Esophagus mucosa (tissue), 1 donor: ENCODE data around the gene DBNL. TPM values are rescaled to one million over a fixed set of nuclear protein-coding genes. Genes with fewer than 3 reads are reported as not detected.
A peak's percentile ranks its signal among the peaks of the same experiment; 100 is the strongest.
"Not testable (repeated sequence)": the region's sequence is repeated elsewhere in the genome, so short reads cannot be mapped to it uniquely, and the experiment has no call there.

Experiments used
- ATAC-seq: fragments of 200-7000 bp; cut with Tn5 transposase; one replicate; pipeline ENCODE4 v1.9.1; 2020
- total RNA-seq: library from RNA; stranded (reverse); gene quantifications from one replicate; pipeline ENCODE4 v1.2.4, GENCODE V29; 2023
- donor health status: DM: yes; HTN: yes; CAD: no.

DBNL gene
- total RNA-seq, result 157 TPM

DNA sequence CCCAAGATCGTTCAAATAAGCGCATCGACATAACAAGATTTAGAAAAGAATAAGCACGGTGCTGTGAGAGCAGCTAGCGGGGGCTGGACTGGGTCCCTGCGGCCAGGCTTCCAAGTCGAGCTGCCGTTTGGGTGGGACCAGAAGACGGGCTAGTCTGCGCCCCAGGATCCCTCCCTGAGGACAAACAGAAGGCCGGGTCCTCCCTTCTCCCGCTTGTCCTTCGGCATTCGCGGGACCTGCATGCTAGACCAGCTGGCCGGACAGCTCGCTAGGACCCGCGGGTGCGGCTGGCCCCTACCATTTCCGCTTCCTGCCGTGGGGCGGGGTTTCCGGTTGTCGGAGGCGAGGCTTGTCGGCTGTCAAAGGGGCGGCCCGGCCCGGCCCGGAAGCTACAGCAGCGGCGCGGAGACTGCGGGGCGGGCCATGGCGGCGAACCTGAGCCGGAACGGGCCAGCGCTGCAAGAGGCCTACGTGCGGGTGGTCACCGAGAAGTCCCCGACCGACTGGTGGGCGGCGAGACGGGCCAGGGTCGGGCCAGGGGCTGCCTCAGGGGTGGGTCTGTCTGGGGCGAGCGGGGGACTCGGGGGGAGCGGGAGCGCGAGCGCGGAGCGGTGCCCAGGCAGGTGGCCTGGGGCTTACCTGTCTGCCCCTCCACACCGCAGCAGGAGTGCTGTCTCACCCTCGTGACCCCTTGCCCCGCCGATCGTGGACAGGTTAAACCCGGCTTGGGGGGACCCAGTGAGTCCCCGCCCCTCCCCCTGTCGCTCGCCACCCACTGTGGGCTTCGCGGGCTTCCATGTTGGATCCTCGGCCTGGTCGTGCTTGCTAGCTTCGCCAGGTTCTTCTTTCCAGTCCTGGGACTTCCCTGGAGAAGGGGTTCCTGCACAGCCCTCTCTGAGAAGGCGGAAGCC lies at the start of gene DBNL:
DBNL (plus strand) TSS at position 388 of the 911 bp plus-strand sequence; CDS start at position 424, 36 bp downstream.
- ATAC-seq, result peak; percentile 79

DNA sequence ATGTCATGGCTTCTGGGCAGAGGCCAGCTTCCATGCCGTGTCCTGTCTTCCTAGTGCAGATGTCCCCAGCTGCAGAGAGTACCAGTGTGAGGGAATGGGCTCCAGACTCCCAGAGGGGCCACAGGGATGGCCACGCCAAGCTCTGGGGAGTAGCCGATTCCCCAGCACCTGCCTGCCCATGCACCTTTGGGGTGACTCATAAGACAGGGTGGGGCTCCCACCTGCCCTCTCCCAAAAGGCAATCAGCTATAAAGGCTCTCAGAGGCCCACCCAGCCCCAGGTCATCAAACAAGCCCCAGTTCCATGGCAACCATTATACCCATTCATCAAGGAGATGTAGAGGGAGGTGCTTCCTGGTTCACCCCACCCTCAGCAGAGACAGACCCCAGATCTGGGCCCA lies 47.0 kb upstream of the DBNL start, which contains the start of gene SPDYE1:
SPDYE1 (plus strand) TSS at position 366 of the 400 bp plus-strand sequence. CDS start 2,053 bp downstream, outside the sequence.
- peak; percentile 85 for ATAC-seq

DNA sequence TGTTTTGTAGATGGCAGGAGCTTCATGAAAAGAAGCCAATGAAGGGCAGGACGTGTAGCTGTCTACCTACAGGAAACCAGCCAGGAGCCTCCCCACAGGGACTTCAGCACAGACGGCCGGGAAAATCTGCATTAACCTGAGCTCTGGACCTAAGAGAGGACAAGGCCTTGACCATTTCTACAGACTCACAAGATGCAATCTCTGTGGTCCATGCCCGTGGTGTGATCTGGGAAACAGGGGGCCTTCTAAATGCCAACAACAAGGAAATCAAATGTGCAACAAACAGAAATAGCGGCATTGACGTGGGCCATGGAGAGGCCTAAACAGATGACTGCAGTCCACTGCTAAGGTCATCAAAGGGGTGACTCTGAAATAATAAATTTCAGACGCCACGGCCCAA lies 32.4 kb upstream of the DBNL start:
- not testable (repeated sequence) for ATAC-seq

DNA sequence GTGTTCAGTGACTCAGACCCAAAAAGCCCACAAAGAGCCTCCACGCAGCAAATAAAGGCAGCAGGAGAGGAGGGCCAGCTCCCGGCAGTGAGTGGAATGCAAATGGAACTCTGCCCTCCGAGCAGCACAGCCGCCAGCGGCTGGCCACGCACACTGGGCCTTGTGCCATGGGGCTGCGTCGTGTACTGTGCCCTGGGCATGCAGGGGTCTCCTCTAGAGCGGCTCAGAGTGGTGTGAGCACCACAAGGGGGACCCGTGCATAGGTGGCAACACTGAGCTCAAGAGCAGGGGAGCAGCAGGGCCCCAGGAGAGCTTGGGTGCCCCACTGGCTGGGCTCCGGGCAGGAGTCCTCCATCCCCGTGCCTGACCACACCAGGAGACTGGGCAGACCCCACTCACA lies 29.4 kb upstream of the DBNL start:
- not testable (repeated sequence) for ATAC-seq

DNA sequence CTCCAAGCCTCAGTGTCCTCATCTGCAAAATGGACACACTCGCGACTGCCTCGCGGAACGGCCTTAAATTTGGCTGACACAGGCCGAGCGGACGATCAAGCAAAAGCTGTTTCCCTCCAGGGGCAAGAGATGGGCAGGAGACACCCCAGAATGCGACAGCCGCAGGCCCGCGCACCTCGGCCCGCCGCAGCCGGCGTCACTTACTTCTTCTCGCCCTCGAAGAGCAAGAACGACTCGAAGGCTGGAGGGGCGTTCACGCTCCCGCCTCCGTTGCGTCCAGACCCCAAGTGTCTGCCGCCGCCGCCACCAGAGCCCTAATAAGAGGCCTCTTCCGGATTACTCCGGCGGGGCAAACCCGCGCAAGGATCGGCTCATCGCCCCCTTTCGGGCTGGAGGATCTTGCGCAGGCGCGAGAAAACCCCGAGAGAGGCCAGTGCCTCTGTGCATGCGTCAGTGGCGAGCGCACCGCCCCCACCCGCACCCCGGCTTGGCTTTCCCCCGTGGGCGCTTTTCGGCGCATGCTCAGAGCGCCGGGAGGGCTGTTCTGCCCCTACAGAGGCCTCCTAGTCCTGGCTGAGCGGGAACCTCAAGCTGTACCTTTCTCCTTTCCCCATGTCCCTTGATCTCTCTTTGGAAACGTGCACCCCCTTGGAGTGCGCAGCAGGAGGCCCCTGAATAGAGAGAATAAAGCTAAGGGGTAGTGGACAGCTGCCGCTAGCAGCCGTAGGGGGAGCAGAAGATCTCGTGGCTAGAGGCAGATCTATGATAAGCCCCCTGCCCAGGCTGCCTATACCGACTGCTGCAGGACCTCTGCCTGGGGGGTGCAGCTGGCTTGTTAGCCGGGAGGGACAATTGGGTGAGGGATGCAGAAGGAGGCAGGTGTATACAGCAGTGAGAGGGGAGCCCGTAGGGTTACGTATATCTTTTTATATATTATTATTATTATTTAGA lies 25.4 kb upstream of the DBNL start:
- ATAC-seq, result peak; percentile 96

DNA sequence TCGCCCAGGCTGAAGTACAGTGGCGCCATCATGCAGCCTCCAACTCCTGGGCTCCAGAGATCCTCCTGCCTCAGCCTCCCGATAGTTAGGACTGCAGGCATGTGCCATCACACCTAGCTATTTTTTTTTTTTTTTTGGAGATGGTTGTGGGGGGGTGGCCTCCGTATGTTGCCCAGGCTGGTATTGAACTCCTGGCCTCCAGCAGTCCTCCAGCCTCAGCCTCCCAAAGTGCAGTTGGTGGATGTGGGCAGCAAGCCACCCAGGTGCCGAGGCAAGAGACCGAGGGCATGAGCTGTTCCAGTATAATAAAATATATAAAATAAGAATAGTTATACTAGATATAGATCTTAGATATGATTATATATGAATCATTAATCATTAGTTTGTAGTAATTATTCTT lies 24.7 kb upstream of the DBNL start:
- not testable (repeated sequence) for ATAC-seq

DNA sequence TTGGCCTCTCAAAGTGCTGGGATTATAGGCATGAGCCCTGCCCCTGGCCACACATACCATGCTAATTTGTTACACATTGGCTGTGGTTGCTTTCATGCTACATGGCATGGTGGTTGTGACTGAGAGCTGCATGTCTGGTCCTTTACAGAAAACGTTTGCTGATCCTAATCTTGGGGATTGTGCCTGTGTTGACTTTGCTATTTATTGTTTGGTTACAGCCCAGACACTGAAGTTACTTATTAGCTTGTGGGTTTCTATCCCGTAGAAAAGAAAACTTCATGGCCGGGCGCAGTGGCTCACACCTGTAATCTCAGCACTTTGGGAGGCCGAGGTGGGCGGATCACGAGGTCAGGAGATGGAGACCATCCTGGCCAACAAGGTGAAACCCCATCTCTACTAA lies 22.4 kb upstream of the DBNL start:
- ATAC-seq, result not testable (repeated sequence)

DNA sequence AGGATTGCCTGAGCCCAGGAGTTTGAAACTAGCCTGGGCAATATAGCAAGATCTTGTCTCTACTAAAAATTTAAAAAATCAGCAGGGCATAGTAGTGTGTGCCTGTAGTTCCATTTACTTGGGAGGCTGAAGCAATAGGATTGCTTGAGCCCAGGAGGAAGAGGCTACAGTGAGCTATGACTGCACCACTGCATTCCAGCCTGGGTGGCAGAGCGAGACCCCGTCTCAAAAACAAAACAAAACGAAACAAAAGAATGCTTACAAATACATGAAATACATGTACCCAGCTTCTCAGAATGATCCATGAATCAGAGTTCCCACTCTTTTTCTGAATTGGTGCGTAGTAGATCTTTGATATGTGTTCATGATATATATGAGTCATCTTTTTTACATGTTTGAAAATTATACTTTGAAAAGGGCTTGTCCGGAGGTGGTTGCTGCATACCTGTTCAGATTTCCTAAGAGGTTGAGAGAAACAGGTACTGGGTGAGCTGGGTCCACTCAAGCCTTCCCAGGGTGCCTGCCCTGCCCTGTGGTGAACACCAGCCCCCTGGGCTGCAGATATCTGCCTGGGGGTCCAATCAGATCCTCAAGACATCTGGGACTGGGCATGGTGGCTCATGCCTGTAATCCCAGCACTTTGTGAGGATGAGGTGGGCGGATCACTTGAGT lies 21.6 kb upstream of the DBNL start:
- peak; percentile 39 for ATAC-seq

DNA sequence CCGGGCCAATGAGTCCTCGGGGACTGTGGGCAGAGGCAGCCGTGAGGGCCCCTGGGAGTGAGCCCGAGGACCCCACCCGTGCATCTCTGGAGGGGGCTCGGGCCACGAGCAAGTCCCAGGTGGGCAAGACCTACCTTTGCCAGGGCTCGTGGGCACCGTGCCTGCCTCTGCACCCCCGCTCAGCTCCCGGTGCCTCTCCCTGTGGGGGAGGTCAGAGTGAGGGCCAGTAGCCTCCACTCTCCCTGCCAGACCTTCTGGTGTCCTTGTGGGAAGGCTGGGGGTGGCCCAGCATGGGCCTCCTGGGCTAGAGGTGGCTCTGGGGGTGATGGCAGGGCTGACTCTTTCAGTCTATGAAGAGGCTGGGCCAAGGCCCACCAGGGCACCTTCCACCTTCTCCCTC lies 15.1 kb upstream of the DBNL start:
- peak; percentile 5 for ATAC-seq

DNA sequence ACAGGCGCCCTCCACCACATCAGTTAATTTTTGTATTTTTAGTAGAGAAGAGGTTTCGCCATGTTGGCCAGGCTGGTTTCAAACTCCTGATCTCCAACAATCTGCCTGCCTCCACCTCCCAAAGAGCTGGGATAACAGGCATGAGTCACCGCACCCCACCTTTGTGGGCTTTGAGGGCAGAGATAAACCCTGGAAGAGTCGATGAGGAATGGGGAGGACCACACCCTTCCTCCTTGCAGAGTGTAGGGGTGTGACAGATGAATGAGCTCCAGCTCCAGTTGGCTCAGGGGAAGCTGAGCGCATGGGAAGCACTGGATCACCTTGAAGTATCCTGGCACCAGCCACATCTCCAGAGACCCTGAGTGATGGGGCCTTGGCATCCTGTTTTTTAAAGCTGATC lies 14.5 kb upstream of the DBNL start:
- peak; percentile 81 for ATAC-seq

DNA sequence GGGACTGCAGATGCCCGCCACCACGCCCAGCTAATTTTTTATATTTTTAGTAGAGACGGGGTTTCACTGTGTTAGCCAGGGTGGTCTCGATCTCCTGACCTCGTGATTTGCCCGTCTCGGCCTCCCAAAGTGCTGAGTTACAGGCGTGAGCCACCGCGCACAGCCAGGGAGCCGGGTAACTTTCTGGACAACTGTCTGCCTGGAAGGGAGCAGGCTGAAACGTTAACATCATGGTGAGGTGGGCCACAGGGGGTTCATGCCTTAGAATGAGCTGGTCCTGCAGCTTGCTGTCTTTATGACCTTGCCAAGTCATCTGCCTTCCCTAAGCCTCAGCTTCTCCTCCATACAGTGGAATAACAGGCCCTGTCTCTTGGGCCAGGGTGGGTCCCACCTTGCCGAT lies 13.2 kb upstream of the DBNL start:
- ATAC-seq, result not testable (repeated sequence)

DNA sequence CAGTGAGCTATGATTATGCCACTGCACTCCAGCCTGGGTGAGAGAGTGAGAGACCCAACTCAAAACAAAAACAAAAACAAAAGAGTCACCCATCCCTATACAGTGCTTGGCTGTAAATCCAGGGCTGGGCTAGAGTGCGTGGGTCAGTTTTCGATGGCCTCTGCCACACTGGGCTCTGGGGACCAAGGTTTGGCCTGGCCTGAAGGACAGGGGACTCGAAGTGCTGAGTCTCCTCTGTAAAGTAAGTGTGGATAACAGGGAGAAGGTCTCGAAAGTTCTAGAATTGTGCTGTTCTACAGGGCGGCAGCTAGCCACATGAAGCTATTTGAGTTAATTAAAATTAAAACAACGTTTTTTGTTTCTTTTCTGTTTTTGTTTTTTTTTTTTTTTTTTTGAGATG lies 12.5 kb upstream of the DBNL start:
- ATAC-seq, result not testable (repeated sequence)

DNA sequence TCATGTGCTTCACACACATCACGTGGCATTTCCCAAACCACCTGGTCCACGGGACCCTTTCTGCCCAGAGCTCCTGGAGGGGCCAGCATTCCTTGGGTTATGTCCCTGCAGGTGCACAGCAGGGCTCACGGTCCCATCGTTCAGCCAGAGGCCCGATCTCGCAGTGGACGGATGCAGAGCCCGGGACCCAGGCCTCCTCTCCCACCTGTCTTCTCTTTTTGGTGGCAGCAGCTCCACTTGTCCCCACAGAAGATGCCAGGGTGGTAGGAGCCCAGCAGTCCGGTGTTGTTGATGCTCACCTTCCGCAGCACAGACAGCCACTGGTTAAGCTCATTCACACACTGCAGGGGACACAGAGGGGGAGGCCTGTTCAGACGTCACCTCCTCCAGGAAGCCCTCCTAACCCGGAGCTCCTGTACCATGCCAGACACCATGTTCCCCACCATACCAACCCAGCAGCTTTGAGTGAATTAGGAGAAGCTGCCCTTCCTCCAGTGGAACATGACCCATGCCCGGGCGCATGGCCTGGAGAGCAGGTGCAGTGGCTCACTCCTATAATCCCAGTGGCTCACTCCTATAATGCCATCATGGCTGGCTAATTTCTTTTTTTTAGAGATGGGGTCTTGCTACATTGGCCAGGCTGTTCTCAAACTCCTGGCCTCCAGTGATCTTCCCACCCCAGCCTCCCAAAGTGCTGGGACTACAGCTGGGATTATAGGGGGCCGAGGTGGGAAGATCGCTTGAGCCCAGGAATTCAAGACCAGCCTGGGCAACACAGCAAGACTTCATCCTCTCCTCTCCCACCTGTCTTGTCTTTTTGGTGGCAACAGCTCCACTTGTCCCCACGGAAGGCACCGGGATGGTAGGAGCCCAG lies 10.3 kb upstream of the DBNL start:
- ATAC-seq, result not testable (repeated sequence)

DNA sequence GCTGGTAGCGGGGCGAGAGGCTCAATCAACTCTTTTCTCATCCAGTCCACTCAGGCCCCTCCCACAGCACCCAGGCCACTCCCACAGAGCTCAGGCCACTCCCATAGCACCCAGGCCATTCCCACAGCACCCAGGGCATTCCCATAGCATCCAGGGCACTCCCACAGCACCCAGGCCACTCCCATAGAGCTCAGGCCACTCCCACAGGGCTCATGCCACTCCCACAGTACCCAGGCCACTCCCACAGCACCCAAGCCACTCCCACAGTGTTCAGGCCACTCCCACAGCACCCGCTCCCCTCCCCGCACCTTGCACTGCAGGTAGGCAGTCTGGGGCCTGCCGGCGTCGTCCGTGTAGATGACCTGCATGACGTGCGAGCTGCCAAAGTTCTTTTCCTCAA lies 8.1 kb upstream of the DBNL start:
- peak; percentile 53 for ATAC-seq

DNA sequence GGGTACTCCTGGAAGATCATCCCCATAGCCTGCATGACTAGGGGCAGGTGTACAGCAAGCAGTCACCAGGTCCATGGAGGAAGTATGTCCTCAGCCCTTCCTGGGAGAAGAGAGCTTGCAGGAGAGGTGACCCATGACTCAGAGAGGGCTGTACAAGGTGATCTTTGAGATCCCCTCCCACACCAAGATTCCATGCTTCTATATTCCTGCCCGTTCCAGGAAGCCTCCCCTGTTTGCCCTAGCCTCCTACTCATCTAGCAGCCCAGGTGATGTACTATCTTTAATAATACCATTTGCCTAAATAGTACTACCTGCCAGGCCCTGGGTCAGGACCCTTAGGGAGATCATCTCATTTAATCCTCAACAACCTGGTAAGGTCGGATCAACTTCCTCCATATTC lies 6.6 kb upstream of the DBNL start:
- ATAC-seq, result not testable (repeated sequence)

DNA sequence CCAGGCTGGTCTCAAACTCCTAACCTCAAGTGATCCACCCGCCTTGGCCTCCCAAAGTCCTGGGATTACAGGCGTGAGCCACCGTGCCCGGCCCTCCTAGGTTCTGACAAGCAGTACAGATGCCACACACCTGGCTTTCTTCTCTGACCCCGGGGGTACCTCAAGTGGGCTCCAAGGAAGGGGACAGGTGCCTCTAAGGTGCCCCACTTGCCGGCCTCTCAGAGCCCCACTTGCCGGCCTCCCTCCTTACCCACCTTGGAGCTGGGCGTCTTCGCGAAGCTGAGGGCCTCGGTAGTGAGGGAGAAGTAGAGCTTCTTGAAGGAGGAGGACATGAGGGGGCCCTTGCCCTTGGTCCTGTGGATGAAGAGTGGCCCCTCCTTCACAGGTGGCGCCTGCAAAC lies 5.9 kb upstream of the DBNL start:
- not testable (repeated sequence) for ATAC-seq

DNA sequence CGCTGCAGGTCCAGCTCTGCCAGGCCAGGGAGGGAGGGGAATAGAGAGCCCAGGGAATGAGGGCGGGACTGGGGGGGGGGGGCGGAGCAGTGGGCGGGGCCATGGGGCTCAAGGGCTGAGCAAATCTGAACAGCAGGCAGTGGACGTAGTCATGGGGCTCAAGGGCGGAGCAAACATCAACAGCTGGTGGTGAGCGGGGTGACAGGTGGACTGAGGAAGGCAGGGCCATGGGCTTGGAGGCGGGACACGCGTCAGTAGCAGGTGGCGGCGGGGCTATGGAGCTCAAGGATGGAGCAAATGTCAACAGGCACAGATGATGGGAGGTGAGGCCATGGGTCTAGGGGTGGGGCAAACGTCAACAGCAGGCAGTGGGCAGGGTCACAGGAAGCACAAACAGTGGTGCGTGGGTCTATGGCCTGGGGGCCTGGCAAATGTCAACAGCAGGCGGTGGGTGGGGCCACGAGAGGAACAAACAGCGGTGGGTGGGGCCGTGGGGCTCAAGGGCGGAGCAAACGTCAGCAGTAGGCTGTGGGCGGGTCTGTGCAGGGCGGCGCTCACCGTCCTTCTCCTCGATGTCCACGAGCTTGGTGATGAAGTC lies 5.4 kb upstream of the DBNL start:
- ATAC-seq, result peak; percentile 87

DNA sequence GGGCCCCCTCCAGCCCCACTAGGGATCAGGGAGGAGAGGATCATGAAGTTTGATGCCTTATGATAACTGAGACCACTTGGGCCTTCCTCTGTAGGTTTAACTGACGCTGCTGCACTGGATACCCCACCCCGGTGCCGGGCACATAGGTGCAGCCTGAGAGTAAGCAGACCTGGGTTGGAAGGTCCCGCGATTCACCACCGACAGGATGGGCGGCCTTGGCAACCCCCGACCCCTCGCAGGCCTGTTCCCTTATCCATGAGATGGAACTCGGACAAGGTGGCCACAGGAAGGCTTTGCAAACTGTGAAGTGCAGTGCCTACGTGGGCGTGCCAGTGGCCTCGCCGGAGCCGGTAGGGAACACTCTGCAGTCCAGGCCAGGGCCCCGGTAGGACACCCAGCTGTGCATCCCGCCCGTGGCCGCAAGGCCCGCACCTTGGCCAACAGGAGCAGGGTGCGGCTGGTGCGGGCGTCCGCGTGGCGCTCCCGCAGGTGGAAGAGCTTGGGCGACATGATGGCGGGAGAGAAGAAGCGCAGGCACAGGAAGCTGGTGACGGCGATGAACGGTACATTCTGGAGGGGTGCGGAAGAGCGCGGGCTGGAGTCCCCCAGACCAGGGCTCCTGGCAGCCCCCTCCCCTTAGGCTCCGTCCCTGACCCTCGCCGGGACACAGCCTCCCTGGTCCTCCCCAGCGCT lies 4.6 kb upstream of the DBNL start:
- not testable (repeated sequence) for ATAC-seq

DNA sequence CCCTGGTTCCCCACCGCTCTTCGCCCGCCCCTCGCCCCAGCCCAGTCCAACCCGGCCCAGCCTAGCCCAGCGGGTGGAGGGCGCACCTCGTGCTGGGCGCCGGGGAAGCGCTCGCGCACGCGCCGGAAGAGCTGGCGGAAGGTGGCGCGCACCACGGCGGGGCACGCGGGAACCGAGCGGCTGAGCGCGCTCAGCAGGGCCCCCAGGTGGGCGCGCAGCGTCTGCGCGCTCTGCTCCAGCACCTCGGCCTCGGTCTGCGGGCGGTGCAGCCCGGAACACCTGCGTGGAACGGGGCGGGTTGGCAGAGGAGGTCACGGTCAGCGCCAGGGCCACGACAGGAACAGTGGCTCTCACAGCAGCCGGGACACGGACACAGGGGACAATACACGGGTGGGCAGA lies 4.0 kb upstream of the DBNL start:
- peak; percentile 42 for ATAC-seq

DNA sequence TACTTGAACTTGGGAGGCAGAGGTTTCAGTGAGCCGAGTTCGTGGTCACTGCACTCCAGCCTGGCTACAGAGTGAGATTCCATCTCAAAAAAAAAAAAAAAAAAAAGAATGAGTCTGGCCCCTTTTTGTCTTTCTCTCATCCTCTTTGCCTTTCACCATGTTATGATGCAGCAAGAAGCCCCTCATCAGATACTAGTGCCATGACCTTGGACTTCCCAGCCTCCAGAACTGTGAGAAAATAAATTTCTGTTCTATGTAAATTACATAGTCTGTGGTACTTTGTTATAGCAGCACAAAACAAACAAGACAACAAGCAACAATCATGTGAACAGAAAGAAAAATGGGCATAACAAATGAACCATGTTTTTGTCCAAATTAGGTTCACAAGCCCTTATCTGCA lies 2.3 kb upstream of the DBNL start:
- no peak for ATAC-seq
